MG63 (cell line): ENCODE data around the gene CAV3. TPM values are rescaled to one million over a fixed set of nuclear protein-coding genes. Genes with fewer than 3 reads are reported as not detected.

Experiments
- DNase-seq: peaks from one replicate; pipeline ENCODE4 v3.0.0-alpha.2; 2020
- H3K27me3 ChIP-seq: fragments of 250-450 bp; sonication (Bioruptor Pico); 2 replicates; pipeline ENCODE4 v1.5.1; 2020; ENCODE audit warnings: mild to moderate bottlenecking, moderate library complexity
- H3K36me3 ChIP-seq: fragments of 250-450 bp; sonication (Bioruptor Pico); 2 replicates; pipeline ENCODE4 v1.5.1; 2020; ENCODE audit warnings: mild to moderate bottlenecking, moderate library complexity
- H3K4me3 ChIP-seq: fragments of 250-450 bp; sonication (Bioruptor Pico); 2 replicates; pipeline ENCODE4 v1.5.1; 2020; ENCODE audit warnings: mild to moderate bottlenecking, moderate library complexity
- H3K9me3 ChIP-seq: fragments of 250-450 bp; sonication (Bioruptor Pico); 2 replicates; pipeline ENCODE4 v1.5.1; 2020; ENCODE audit warnings: mild to moderate bottlenecking, moderate library complexity
- total RNA-seq: library from RNA; depleted of rRNA; stranded (reverse); fragments of >200 nt; shearing (Covaris generic); gene quantifications from 2 replicates; pipeline ENCODE4 v1.2.3, GENCODE V29; 2014; ENCODE audit warnings: low replicate concordance

The CAV3 gene
- total RNA-seq, 1 experiment from 2014 or later, result not detected

DNA sequence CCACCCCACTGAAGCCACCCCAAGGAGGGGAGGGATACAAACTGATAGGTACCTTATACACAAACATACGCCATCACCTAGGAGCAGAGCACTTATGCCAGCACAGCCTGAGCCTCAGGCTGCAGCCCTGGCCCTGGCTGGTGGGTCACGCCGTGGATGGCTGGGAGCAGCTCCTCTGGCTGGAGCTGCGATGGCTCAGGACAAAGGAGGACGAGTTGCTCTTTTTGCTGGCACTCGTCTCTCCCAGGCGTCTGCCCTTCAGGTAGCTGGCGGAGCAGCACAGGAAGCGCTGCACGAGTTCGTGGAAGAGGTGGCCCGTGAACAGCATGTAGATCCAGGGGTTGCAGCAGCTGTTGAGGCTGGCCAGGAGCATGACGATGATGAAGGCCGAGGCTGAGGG lies 19.2 kb downstream of the CAV3 start:
- DNase-seq, result no peak
- H3K27me3 ChIP-seq, result no peaks in the 10 kb centered on the region

DNA sequence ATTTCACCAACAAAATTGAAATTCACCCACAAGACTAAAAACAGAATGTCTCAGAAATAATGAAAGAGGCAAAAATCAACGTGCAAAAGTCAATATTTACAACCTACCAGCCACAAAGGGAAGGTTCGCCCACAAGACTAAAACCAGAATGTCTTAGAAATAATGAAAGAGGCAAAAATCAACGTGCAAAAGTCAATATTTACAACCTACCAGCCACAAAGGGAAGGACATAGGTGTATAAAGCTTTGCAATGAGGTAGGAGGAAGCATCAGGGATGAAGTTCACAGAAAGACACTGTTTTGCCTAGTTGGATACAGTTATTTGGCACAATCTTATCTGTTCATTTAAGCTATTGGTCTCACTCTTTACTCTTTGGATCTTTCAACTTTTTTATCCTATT lies 21.5 kb downstream of the CAV3 start:
- H3K36me3 ChIP-seq, result no peaks in the 10 kb centered on the region
- H3K9me3 ChIP-seq, result no peaks in the 10 kb centered on the region
- no peak overlapping the region for H3K4me3 ChIP-seq
- H3K27me3 ChIP-seq, result no peaks in the 10 kb centered on the region
- no peak for DNase-seq

More for the DNA sequence above, 19.2 kb downstream of the CAV3 start:
- Histone ChIP-seq H3K9me3 (no peaks in the 10 kb centered on the region), H3K36me3 (no peaks in the 10 kb centered on the region), H3K4me3 (no peak overlapping the region)

DNA sequence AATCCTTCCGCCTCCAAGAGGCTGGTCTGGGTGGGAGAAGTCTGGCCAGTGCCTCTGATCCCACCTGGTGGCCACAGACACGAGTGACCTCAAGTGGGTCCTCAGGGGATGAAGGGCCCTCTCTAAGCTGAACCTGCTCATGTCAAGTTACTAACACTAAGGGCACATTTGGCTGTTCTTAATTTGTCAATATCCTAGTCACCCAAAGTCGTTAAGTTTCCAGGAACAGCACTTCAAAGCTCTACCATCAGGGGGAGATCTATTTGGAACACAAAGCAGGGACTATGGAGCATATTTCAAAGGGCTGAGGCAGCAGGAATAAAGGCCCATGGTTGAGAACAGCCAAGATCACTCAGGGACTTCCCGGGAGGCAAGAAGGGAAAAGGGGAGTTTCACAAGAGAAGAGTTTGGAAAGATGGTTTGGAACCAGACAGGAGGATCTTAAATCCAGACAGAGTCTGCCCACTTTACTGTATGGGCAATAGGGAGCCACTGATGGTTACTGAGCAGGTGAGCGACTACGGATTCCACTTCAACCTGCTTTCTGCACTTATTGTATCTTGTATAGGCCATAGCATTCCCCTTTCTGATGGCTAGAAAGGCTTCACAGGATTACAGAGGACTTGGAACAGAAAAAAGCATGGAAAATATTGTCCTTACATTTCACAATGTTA lies 22.1 kb downstream of the CAV3 start:
- H3K36me3 ChIP-seq, result no peaks in the 10 kb centered on the region
- DNase-seq, result no peak
- no peak overlapping the region for H3K4me3 ChIP-seq
- H3K27me3 ChIP-seq, result no peaks in the 10 kb centered on the region
- H3K9me3 ChIP-seq, result no peaks in the 10 kb centered on the region

DNA sequence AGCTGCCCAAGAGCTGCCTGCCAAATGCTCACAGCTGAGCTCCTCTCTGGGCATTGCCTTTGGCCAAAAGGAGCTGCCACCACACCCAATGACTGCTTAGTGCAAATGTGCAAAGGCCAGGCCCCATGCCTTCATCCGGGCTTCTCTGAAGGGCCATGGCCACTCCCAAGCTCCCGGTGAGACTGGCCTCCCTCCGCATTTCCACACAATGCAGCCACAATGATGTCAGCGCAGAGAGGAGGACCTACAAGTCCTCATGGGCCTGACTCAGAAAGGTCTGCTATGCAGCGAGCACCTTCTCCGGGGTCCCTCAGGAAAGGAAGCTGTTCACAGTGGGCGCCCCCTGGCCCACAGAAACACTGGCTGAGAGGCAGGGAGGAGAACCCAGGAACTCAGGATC lies 23.1 kb downstream of the CAV3 start:
- no peak overlapping the region for H3K4me3 ChIP-seq
- no peak for DNase-seq
- no peaks in the 10 kb centered on the region for H3K27me3 ChIP-seq
- no peaks in the 10 kb centered on the region for H3K36me3 ChIP-seq
- H3K9me3 ChIP-seq, result no peaks in the 10 kb centered on the region

DNA sequence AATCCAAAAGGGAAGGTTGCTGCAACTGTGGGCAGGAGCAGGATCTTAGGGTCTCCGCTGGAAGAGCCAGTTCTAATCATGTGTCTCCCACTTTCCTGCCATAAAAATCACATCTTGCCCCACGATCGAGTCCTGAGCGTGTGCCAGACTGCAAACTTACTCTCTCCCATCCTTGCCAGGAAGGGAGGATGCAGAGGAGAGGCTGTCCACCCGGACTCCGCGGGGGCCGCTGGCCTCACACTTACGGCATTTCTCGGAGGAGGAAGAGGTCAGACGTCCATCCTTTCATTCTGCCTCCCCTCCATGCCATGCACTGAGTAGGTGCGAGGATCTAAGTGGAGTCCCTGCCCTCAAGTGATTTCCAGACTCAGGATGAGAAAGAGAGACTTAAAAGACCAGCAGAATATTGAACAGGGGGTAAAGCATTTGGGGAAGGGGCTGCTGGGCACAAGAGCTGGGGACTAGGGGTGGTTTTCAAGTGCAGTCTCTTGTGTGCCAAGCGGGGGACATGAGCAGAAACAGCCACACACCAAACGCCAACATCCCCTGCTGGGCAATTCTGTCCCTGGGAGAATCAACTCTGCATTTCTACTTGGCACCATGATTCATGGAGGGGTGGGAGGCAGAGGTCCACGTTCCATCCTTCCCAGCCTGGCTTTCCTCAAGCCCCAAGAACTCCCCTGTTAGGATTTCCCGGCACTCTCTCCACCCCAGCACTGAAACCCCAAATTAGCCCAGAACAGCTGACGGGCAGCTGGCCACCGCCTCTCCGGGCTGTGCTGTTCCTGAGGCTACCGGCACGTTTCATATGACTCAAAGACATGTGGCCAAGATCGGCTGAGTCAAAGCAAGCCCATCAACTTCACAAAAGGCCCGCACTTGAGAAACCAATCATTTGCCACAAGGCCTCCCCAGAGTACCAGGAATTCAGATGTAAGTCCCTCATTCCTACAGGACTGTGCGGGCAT lies 24.2 kb downstream of the CAV3 start:
- no peaks in the 10 kb centered on the region for H3K9me3 ChIP-seq
- no peak overlapping the region for H3K4me3 ChIP-seq
- no peaks in the 10 kb centered on the region for H3K27me3 ChIP-seq
- DNase-seq, result peak; percentile 58
- H3K36me3 ChIP-seq, result no peaks in the 10 kb centered on the region

DNA sequence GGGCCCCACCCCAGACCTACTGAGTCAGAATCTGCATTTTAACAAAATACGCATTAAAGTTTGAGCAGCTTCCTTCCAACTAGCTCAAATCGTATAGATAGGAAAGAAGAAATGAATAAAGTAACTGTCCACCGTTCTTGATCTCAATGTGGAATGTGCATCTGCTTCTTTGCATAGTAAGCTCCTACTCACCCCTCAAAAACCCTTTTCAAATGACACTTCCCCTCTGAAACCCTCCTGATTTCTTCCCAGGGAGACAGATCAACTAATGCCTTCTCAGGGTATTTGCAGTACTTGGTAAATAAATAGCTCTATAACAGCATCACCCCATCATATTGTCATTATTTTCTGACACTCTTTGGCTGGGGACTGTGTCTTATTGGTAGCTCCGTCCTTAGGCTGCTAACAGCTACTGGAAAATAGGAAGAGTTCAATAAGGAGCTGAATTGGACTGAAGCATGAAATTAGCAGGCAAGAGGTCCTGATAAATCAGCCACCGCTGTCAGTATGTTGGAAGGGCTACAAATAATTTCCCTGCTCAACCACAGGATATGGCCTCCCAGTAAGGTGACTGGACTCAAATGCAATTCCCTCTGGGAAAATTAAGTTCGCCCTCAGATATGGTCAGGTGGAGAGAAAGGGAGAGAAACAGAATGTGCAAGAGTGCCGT lies 25.6 kb downstream of the CAV3 start:
- no peaks in the 10 kb centered on the region for H3K36me3 ChIP-seq
- no peak overlapping the region for H3K4me3 ChIP-seq
- no peak for DNase-seq
- no peaks in the 10 kb centered on the region for H3K27me3 ChIP-seq
- H3K9me3 ChIP-seq, result no peaks in the 10 kb centered on the region

DNA sequence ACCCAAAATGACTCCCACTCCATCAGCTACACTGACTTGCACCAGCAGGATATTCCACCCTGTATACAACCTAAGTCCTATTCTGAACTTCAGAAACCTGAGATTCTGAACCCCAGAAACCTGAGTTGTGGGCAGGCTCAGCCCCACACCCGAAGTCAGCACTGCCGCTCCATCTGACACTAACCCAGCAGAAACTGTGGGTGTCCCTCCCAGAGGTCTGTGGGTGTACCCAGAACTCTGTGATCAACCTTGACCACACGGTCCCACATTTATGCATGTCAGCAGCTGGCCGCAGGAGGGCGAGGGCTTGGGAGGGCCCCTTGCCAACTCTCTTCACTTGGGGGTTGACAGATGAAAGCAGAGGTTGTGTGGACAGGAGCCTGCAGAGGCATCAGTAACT lies 26.5 kb downstream of the CAV3 start:
- no peak for DNase-seq
- Histone ChIP-seq H3K4me3 (no peak overlapping the region), H3K36me3 (no peaks in the 10 kb centered on the region), H3K9me3 (no peaks in the 10 kb centered on the region), H3K27me3 (no peaks in the 10 kb centered on the region)

DNA sequence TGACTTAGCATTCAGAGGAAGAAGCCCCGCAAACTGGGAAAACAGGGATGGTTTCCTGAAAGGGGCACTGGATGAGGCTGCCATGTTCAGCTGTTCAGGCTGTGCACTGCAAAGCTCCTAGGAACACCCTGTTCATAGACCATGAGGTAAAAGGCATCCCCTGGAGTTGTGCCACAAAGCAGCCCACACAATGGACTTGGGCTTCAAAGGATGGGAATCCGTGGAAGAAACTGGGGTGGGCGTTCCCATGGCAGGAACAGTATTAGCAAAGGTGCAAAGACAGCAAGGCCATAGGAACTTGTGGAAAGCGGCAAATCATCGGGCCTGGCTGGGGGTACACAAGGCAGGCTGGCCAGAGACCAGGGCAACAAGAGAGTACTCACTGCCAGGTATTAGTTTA lies 26.9 kb downstream of the CAV3 start:
- Histone ChIP-seq H3K9me3 (no peaks in the 10 kb centered on the region), H3K27me3 (no peaks in the 10 kb centered on the region), H3K4me3 (no peak overlapping the region), H3K36me3 (no peaks in the 10 kb centered on the region)
- DNase-seq, result no peak

DNA sequence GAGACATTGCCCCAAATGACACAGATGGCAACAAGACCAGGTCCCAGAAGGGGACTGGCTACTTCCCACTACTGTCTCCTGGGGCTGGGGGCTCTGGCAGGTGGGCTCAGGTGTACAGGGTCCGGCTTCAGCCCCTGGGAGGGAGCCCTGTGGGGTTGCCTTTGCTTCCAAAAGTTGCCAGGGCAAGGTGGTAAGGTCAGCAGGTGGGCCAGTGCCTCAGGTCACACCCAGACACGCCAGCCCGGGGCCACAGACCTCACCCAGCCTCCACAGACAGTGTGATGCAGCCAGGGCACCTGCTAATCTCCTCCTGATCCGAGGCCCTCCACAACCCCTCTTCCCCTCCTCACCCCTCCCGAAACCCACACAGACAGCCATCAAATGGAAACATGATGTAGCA lies 28.3 kb downstream of the CAV3 start:
- H3K9me3 ChIP-seq, result no peaks in the 10 kb centered on the region
- H3K36me3 ChIP-seq, result no peaks in the 10 kb centered on the region
- no peaks in the 10 kb centered on the region for H3K27me3 ChIP-seq
- no peak for DNase-seq
- H3K4me3 ChIP-seq, result no peak overlapping the region

DNA sequence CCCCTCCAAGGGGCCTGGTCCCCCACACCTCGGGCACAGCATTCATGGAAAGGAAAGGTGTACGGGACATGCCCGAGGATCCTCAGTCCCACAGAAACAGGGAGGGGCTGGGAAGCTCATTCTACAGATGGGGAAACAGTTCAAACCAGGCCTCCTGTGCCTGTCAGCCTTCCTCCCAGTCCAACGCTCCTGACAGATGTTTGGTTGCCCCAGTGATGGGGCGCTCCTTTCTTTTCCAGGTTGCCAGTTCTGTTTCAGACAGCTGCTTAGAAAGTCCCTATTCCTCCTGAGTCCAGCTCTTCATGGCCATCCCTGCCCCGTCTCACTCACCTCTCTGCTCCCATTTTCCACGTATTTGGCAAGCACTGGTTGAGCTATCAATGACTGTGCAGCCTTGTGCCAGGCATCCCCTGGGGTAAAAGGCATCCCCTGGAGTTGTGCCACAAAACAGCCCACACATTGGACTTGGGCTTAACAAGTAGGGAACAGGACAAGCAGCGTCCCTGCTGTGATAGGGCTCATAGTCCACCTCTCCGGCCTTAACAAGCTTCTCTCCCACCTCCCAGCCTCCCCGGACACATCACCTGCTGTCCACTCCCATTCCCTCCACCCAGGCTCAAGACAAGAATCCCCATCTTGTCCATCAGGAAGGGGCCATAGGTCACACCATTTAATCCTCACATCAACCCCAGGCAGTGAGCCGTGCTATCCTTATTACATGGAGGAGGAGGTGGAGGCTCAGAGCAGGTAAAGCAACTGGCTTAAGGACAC lies 29.2 kb downstream of the CAV3 start:
- Histone ChIP-seq H3K9me3 (no peaks in the 10 kb centered on the region), H3K27me3 (no peaks in the 10 kb centered on the region), H3K36me3 (no peaks in the 10 kb centered on the region), H3K4me3 (no peak overlapping the region)
- peak; percentile 12 for DNase-seq

DNA sequence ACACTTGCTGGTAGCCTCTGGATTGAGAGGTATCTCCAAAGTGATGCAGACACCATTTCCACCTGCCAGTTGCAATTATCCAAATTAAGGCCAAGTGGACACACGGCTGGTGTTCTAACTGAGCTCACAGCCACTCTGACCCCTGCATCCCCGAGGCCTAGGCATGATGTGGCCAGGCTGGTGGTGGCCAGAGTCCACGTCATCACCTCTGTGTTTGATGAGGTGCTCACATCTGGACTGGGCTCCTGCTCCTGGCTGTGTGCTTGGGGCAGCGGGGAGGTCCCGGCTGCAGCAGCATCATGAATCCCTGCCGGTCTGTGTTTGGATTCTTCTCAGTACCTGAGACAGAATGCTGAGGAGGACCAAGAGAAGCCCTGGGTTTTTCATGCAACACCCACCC lies 30.9 kb downstream of the CAV3 start:
- Histone ChIP-seq H3K9me3 (no peaks in the 10 kb centered on the region), H3K4me3 (no peak overlapping the region)
- no peak for DNase-seq

DNA sequence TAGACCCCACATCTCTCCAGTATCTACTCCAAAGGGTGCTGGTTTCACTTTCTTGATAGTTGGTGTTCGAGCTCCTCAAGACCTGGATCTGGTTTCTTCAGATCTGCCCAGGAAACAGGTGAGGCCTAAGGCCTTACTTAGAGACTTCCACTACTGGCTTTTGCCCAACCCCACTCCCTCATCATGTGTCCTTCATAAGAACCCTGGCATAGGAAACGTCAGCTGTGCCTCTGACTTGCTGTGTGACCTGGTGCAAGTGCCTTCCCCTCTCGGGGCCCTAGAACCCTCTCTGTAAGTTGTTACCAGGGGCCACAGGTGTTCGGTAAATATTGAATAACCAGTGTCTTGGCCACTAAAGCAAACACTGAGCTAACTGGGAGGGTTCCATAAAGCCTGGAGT lies 31.9 kb downstream of the CAV3 start:
- Histone ChIP-seq H3K36me3 (no peaks in the 10 kb centered on the region), H3K27me3 (no peaks in the 10 kb centered on the region), H3K4me3 (no peak overlapping the region), H3K9me3 (no peaks in the 10 kb centered on the region)
- no peak for DNase-seq

More for the DNA sequence above, 30.9 kb downstream of the CAV3 start:
- H3K36me3 ChIP-seq, result no peaks in the 10 kb centered on the region
- H3K27me3 ChIP-seq, result no peaks in the 10 kb centered on the region

DNA sequence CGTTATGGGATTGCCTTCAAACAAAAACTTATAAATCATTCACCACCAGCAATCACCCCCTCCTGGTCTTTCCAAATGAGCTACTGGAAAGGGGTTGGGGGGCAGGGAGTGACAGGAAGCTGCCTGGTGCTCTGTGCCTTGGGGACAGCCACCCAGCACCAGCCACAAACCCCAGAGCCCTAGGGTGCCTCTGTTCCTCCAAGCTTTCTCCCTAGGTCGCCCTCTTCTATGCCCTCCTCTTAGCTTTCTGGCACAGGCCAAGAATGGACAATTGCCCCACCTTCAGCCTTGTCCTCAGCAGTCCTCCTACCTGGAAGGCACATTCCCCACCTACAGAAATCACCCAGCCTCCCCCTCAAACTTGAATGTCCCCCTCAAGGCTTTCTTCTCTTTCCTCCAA lies 32.5 kb downstream of the CAV3 start:
- Histone ChIP-seq H3K27me3 (no peaks in the 10 kb centered on the region), H3K36me3 (no peaks in the 10 kb centered on the region), H3K4me3 (no peak overlapping the region), H3K9me3 (no peaks in the 10 kb centered on the region)
- no peak for DNase-seq

DNA sequence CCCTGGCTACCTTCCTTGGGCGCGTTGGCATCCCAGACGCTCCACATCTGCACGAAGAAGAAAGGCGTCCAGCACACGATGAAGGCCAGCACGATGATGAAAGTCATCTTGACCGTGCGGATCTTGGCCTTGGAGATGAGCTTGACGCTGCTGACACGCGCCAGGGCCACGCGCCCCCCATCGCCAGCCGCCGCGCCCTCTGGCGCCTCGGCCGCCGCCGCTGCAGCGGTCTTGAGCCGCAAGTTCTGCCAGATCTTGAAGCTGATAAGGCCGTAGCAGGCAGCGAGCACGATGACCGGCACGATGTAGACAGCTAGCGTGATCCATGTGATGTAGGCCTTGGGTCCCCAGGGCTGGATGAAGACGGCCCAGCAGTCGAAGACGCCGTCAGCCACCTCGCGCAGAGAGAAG lies 33.7 kb downstream of the CAV3 start:
- no peaks in the 10 kb centered on the region for H3K27me3 ChIP-seq
- H3K4me3 ChIP-seq, result no peak overlapping the region
- no peaks in the 10 kb centered on the region for H3K36me3 ChIP-seq
- DNase-seq, result no peak
- no peaks in the 10 kb centered on the region for H3K9me3 ChIP-seq

DNA sequence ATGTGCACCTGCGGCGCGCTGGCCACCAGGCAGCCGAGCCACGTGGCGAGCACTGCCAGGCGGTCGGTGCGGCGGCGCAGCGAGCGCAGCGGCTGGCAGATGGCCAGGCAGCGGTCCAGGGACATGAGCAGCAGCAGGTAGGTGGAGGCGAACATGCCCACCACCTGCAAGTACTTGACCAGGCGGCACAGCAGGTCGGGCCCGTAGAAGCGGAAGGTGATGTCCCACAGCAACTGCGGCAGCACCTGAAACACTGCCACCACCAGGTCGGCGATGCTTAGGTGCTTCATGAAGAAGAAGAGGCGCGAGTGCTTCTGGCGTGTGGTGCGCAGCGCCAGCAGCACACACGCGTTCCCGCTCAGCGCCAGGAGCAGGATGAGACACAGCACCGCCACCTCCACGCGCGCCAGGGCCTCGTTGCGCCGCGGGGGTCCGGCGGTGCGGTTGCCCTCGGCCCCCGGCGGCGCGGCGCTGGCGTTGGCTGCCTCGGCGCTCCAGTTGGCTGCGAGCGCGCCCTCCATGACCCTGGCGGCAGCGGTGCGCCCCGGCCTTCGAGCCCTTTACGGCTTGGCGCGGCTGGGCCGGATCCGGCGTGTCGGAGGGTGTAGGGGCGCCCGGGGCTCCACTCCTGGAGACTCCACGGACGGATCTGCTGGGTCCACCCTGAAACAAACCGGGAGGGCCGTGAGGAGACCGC lies 34.2 kb downstream of the CAV3 start:
- no peak for DNase-seq
- no peak overlapping the region for H3K4me3 ChIP-seq

DNA sequence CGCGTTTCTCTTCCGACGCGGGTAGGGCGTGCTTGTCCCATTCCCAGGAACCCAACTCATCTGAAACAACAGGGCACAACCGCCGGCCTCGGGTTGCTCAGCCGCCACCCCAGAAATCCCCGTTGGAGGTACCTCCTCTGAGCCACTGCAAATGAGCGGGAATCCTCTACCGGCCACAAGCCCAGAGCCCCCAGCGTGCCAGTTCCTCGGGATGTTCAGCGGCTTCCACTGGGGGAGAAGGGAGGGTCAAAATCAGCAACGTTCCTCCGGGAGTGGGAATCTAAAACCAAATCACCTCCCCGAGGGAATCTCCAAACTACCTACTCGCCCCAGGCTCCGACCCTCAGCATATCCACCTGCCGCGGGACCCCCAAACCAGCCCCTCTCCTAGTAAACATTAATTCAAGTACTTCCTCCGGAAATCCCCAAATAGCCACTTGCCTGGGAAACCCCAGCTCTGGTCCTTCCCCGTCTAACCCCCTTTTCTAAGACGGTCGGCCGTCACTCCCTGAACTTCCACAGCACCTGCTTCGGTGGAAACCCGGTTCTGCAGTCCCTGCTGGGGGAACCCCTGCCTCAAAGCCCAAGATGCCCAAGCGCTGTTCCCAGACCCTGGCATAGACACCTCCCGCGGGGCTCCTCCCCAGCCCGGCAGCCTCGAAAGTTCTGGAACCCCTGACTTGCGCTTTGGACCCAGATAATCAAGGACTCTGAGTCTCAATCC lies 34.9 kb downstream of the CAV3 start:
- no peak for DNase-seq

More for the DNA sequence above, 34.2 kb downstream of the CAV3 start:
- Histone ChIP-seq H3K9me3 (no peaks in the 10 kb centered on the region), H3K36me3 (no peaks in the 10 kb centered on the region), H3K27me3 (no peaks in the 10 kb centered on the region)

More for the DNA sequence above, 34.9 kb downstream of the CAV3 start:
- no peaks in the 10 kb centered on the region for H3K9me3 ChIP-seq
- no peaks in the 10 kb centered on the region for H3K36me3 ChIP-seq
- no peaks in the 10 kb centered on the region for H3K27me3 ChIP-seq
- H3K4me3 ChIP-seq, result no peak overlapping the region
